RCC 7860 (cell line): ENCODE results near the gene MED16.
"Not testable (repeated sequence)": the region's sequence is repeated elsewhere in the genome, so short reads cannot be mapped to it uniquely, and the experiment has no call there.

Source experiments
- DNase-seq: peaks from one replicate; pipeline ENCODE4 v3.0.0-alpha.2; 2015; ENCODE audit warnings: low spot score
- FAIRE-seq: peaks from 2 replicates; lab custom pipeline; 2012; peaks lifted over from hg19 to GRCh38; lab: Jason Lieb, UNC

Gene MED16

GRCh38 chr19:889662-890295, 3.2 kb downstream of the MED16 start:
- DNase-seq = no peak

GRCh38 chr19:888581-889385, 4.2 kb downstream of the MED16 start:
- FAIRE-seq (no peak), DNase-seq (no peak)

More at GRCh38 chr19:889662-890295, 3.2 kb downstream of the MED16 start:
- FAIRE-seq = no peak

- FAIRE-seq (no peak), DNase-seq (no peak)
These were observed 5.4 kb downstream of the MED16 start for GRCh38 chr19:887599-887998.

- FAIRE-seq (no peak), DNase-seq (peak; percentile 49)
These were observed 5.9 kb downstream of the MED16 start for GRCh38 chr19:887072-887471.

- no peak for FAIRE-seq
These were observed 7.3 kb downstream of the MED16 start for GRCh38 chr19:885536-886224.

GRCh38 chr19:884420-885211, 8.4 kb downstream of the MED16 start:
- no peak for FAIRE-seq

More at GRCh38 chr19:885536-886224, 7.3 kb downstream of the MED16 start:
- no peak for DNase-seq

GRCh38 chr19:883661-884211, 9.3 kb downstream of the MED16 start:
- FAIRE-seq (no peak), DNase-seq (no peak)

More at GRCh38 chr19:884420-885211, 8.4 kb downstream of the MED16 start:
- DNase-seq = no peak

- DNase-seq = no peak
- no peak for FAIRE-seq
These were observed 10.0 kb downstream of the MED16 start for GRCh38 chr19:882871-883497.

- DNase-seq (no peak), FAIRE-seq (no peak)
These were observed 11.5 kb downstream of the MED16 start for GRCh38 chr19:881385-882071.

- FAIRE-seq (no peak), DNase-seq (no peak)
These were observed 13.1 kb downstream of the MED16 start for GRCh38 chr19:879711-880438.

GRCh38 chr19:878751-879561, 14.0 kb downstream of the MED16 start:
- DNase-seq, FAIRE-seq: not testable (repeated sequence)

- FAIRE-seq, DNase-seq: not testable (repeated sequence)
These were observed 14.9 kb downstream of the MED16 start for GRCh38 chr19:877992-878660.

- no peak for FAIRE-seq
These were observed 16.1 kb downstream of the MED16 start for GRCh38 chr19:876780-877314.

GRCh38 chr19:876089-876488, 16.9 kb downstream of the MED16 start:
- no peak for DNase-seq
- FAIRE-seq = no peak

More at GRCh38 chr19:876780-877314, 16.1 kb downstream of the MED16 start:
- no peak for DNase-seq

- no peak for DNase-seq
- FAIRE-seq = no peak
These were observed 17.6 kb downstream of the MED16 start for GRCh38 chr19:875265-875879.

GRCh38 chr19:873561-874041, 19.4 kb downstream of the MED16 start:
- no peak for FAIRE-seq
- no peak for DNase-seq
